BLaER1 (cell line): ENCODE measurements around the gene PGA5.

Experiments used
- H3K27ac ChIP-seq: shearing (Covaris generic); formaldehyde crosslinking; 2 replicates; pipeline ENCODE4 v1.8.1; 2022
- H3K27me3 ChIP-seq: shearing (Covaris generic); formaldehyde crosslinking; 2 replicates; pipeline ENCODE4 v1.8.1; 2022
- H3K36me3 ChIP-seq: shearing (Covaris generic); formaldehyde crosslinking; 2 replicates; pipeline ENCODE4 v1.8.1; 2022
- H3K4me1 ChIP-seq: shearing (Covaris generic); formaldehyde crosslinking; 2 replicates; pipeline ENCODE4 v1.8.1; 2022
- H3K4me2 ChIP-seq: shearing (Covaris generic); formaldehyde crosslinking; 2 replicates; pipeline ENCODE4 v1.8.1; 2022
- H3K4me3 ChIP-seq: shearing (Covaris generic); formaldehyde crosslinking; 2 replicates; pipeline ENCODE4 v1.8.1; 2022
- H3K9ac ChIP-seq: shearing (Covaris generic); formaldehyde crosslinking; 2 replicates; pipeline ENCODE4 v1.8.1; 2022
- H3K9me3 ChIP-seq: shearing (Covaris generic); formaldehyde crosslinking; 2 replicates; pipeline ENCODE4 v1.8.1; 2022
- H4K20me1 ChIP-seq: shearing (Covaris generic); formaldehyde crosslinking; 2 replicates; pipeline ENCODE4 v1.8.1; 2022
- Cebpa-rat ChIP-seq: shearing (Covaris generic); IDR thresholded peaks from 2 replicates; pipeline ENCODE4 v1.8.1; 2022

The PGA5 gene

GRCh38 chr11:61290905-61291690, 50.1 kb downstream of the PGA5 start:
- peaks cover 54% of the 10 kb centered on the region for H3K36me3 ChIP-seq

GRCh38 chr11:61292356-61292755, 51.4 kb downstream of the PGA5 start:
- no peak for TF ChIP-seq Cebpa-rat
- Histone ChIP-seq H4K20me1 (peaks cover 32% of the 10 kb centered on the region), H3K36me3 (peaks cover 47% of the 10 kb centered on the region), H3K27me3 (no peaks in the 10 kb centered on the region), H3K4me1 (peaks cover 74% of the 10 kb centered on the region), H3K4me2 (peak overlapping the region; percentile 99), H3K4me3 (peak overlapping the region; percentile 88; the same call in 1 of the 2 replicates), H3K9me3 (no peaks in the 10 kb centered on the region), H3K27ac (peak overlapping the region; percentile 37; the same call in 1 of the 2 replicates), H3K9ac (peak overlapping the region; percentile 96; the same call in 1 of the 2 replicates)

More at GRCh38 chr11:61290905-61291690, 50.1 kb downstream of the PGA5 start:
- no peak overlapping the region for H3K9ac ChIP-seq
- H3K9me3 ChIP-seq = no peaks in the 10 kb centered on the region
- no peak for TF ChIP-seq Cebpa-rat
- peaks cover 68% of the 10 kb centered on the region for H3K4me1 ChIP-seq
- H3K4me2 ChIP-seq = peak overlapping the region; percentile 99; the same call in 1 of the 2 replicates
- H3K4me3 ChIP-seq = no peak overlapping the region
- 0 out of 2 replicates have a peak overlapping the region, but pooled peaks have one; percentile 37 for H3K27ac ChIP-seq
- H4K20me1 ChIP-seq = peaks cover 32% of the 10 kb centered on the region
- no peaks in the 10 kb centered on the region for H3K27me3 ChIP-seq

- Histone ChIP-seq H3K36me3 (peaks cover 48% of the 10 kb centered on the region), H3K4me2 (peak overlapping the region; percentile 99), H3K4me1 (peaks cover 74% of the 10 kb centered on the region), H3K4me3 (peak overlapping the region; percentile 88), H3K9ac (peak overlapping the region; percentile 96), H3K9me3 (no peaks in the 10 kb centered on the region), H3K27ac (peak overlapping the region; percentile 97), H4K20me1 (peaks cover 48% of the 10 kb centered on the region), H3K27me3 (no peaks in the 10 kb centered on the region)
- TF ChIP-seq Cebpa-rat = no peak
Observed at GRCh38 chr11:61293867-61294716, 53.1 kb downstream of the PGA5 start.

- peak within 1 kb of the TSS; percentile 99 for H3K4me2 ChIP-seq
- peak within 1 kb of the TSS; percentile 88 for H3K4me3 ChIP-seq
Observed at GRCh38 chr11:61294717-61295595, 54.0 kb downstream of the PGA5 start, which contains the start of gene VWCE. VWCE (minus strand) TSS chr11:61295316; CDS start chr11:61295037, 279 bp downstream.

GRCh38 chr11:61295596-61295926, 54.6 kb downstream of the PGA5 start:
- Histone ChIP-seq H3K27me3 (no peaks in the 10 kb centered on the region), H3K4me1 (peaks cover 78% of the 10 kb centered on the region), H4K20me1 (peaks cover 50% of the 10 kb centered on the region), H3K4me3 (peak overlapping the region; percentile 88), H3K9me3 (no peaks in the 10 kb centered on the region), H3K27ac (peak overlapping the region; percentile 97), H3K36me3 (peaks cover 48% of the 10 kb centered on the region), H3K9ac (peak overlapping the region; percentile 96), H3K4me2 (peak overlapping the region; percentile 99)
- no peak for TF ChIP-seq Cebpa-rat

More at GRCh38 chr11:61294717-61295595, 54.0 kb downstream of the PGA5 start, which contains the start of gene VWCE:
- Histone ChIP-seq H3K36me3 (peaks cover 48% of the 10 kb centered on the region), H3K9ac (peak within 1 kb of the TSS; percentile 96), H4K20me1 (peaks cover 52% of the 10 kb centered on the region), H3K4me1 (peaks cover 79% of the 10 kb centered on the region), H3K9me3 (no peaks in the 10 kb centered on the region), H3K27me3 (no peaks in the 10 kb centered on the region), H3K27ac (peak within 1 kb of the TSS; percentile 97)
- TF ChIP-seq Cebpa-rat = no peak

GRCh38 chr11:61297341-61297740, 56.4 kb downstream of the PGA5 start:
- peaks cover 48% of the 10 kb centered on the region for H3K36me3 ChIP-seq
- peaks cover 32% of the 10 kb centered on the region for H4K20me1 ChIP-seq
- H3K4me3 ChIP-seq = no peak overlapping the region
- TF ChIP-seq Cebpa-rat = no peak
- peak overlapping the region; percentile 99 for H3K4me2 ChIP-seq
- H3K27me3 ChIP-seq = no peaks in the 10 kb centered on the region
- H3K9me3 ChIP-seq = no peaks in the 10 kb centered on the region
- H3K4me1 ChIP-seq = peaks cover 60% of the 10 kb centered on the region
- peak overlapping the region; percentile 39 for H3K27ac ChIP-seq
- H3K9ac ChIP-seq = peak overlapping the region; percentile 59; the same call in 1 of the 2 replicates

- peaks cover 59% of the 10 kb centered on the region for H3K4me1 ChIP-seq
- peaks cover 50% of the 10 kb centered on the region for H3K36me3 ChIP-seq
- H3K4me2 ChIP-seq = peak overlapping the region; percentile 99
- no peak overlapping the region for H3K4me3 ChIP-seq
- TF ChIP-seq Cebpa-rat = no peak
- H3K9me3 ChIP-seq = no peaks in the 10 kb centered on the region
- peaks cover 28% of the 10 kb centered on the region for H4K20me1 ChIP-seq
- H3K9ac ChIP-seq = peak overlapping the region; percentile 59; the same call in 1 of the 2 replicates
- H3K27ac ChIP-seq = peak overlapping the region; percentile 39
- no peaks in the 10 kb centered on the region for H3K27me3 ChIP-seq
Observed at GRCh38 chr11:61297746-61298145, 56.8 kb downstream of the PGA5 start.

GRCh38 chr11:61298663-61299244, 57.8 kb downstream of the PGA5 start:
- H3K27me3 ChIP-seq = no peaks in the 10 kb centered on the region
- H3K9me3 ChIP-seq = no peaks in the 10 kb centered on the region
- peak overlapping the region; percentile 42; the same call in 1 of the 2 replicates for H3K27ac ChIP-seq
- no peak for TF ChIP-seq Cebpa-rat
- no peak overlapping the region for H3K4me3 ChIP-seq
- H3K4me2 ChIP-seq = peak overlapping the region; percentile 99
- H3K4me1 ChIP-seq = peaks cover 52% of the 10 kb centered on the region
- H3K36me3 ChIP-seq = peaks cover 60% of the 10 kb centered on the region
- peak overlapping the region; percentile 11; the same call in 1 of the 2 replicates for H3K9ac ChIP-seq
- peaks cover 20% of the 10 kb centered on the region for H4K20me1 ChIP-seq
